ENCODE results near the gene CLRN3. TPM values are rescaled to one million over a fixed set of nuclear protein-coding genes. Genes with fewer than 3 reads are reported as not detected.

Gene CLRN3
- polyA plus RNA-seq, 1 donor from 2014 or later = not detected

- H3K79me2 ChIP-seq (replicated peaks; ENCODE audit: insufficient read depth, low read length) = no peaks in the 10 kb centered on the region
- H4K20me1 ChIP-seq (ENCODE audit: insufficient read depth) = no peaks in the 10 kb centered on the region
- H3K9ac ChIP-seq (ENCODE audit: low read length) = no peak overlapping the region
- H3K4me2 ChIP-seq (ENCODE audit: low read length) = no peak overlapping the region
- no peak overlapping the region for H2AFZ ChIP-seq (ENCODE audit: low read depth, low read length)
- no peak overlapping the region for H3K27ac ChIP-seq (ENCODE audit: low read length)
- H3K27me3 ChIP-seq (ENCODE audit: insufficient read depth, low read depth, low read length) = no peaks in the 10 kb centered on the region
- H3K9me3 ChIP-seq (ENCODE audit: low read length) = no peaks in the 10 kb centered on the region
- no peaks in the 10 kb centered on the region for H3F3A ChIP-seq (ENCODE audit: insufficient read depth, low read length, poor library complexity, severe bottlenecking)
- TF ChIP-seq SMC3 (conservative IDR thresholded peaks at IDR 0.05; ENCODE audit: poor library complexity) = no peak
- no peak for TF ChIP-seq RAD21 (conservative IDR thresholded peaks at IDR 0.05)
- no peak for TF ChIP-seq CTCF (IDR thresholded peaks at IDR 0.05; ENCODE audit: poor library complexity, severe bottlenecking)
- TF ChIP-seq TAF1 (IDR thresholded peaks at IDR 0.05; ENCODE audit: low read depth) = no peak
- TF ChIP-seq EP300 (conservative IDR thresholded peaks at IDR 0.05; ENCODE audit: poor library complexity, severe bottlenecking) = no peak
- TF ChIP-seq REST (IDR thresholded peaks at IDR 0.05; ENCODE audit: borderline replicate concordance) = no peak
- no peak for TF ChIP-seq EZH2 (IDR thresholded peaks at IDR 0.05; ENCODE audit: borderline replicate concordance, insufficient read depth, low read length, poor library complexity, severe bottlenecking)
- no peak for TF ChIP-seq POLR2AphosphoS5 (IDR thresholded peaks at IDR 0.05)
- H3K36me3 ChIP-seq (ENCODE audit: insufficient read depth, low read length) = no peaks in the 10 kb centered on the region
- H3K9me2 ChIP-seq (ENCODE audit: insufficient read depth, low read length) = no peaks in the 10 kb centered on the region
- H3K4me3 ChIP-seq (ENCODE audit: low read length) = no peak overlapping the region
Observed at GRCh38 chr10:127886371-127887051, 6.2 kb downstream of the CLRN3 start.

- Histone ChIP-seq H3K79me2 (replicated peaks; ENCODE audit: insufficient read depth, low read length) (no peaks in the 10 kb centered on the region), H4K20me1 (ENCODE audit: insufficient read depth) (no peaks in the 10 kb centered on the region), H3F3A (ENCODE audit: insufficient read depth, low read length, poor library complexity, severe bottlenecking) (no peaks in the 10 kb centered on the region), H3K9ac (ENCODE audit: low read length) (no peak overlapping the region), H3K9me3 (ENCODE audit: low read length) (no peaks in the 10 kb centered on the region), H3K27me3 (ENCODE audit: insufficient read depth, low read depth, low read length) (no peaks in the 10 kb centered on the region), H3K4me3 (ENCODE audit: low read length) (no peak overlapping the region), H2AFZ (ENCODE audit: low read depth, low read length) (no peak overlapping the region), H3K36me3 (ENCODE audit: insufficient read depth, low read length) (no peaks in the 10 kb centered on the region), H3K4me2 (ENCODE audit: low read length) (no peak overlapping the region), H3K9me2 (ENCODE audit: insufficient read depth, low read length) (no peaks in the 10 kb centered on the region), H3K27ac (ENCODE audit: low read length) (no peak overlapping the region)
- TF ChIP-seq EZH2 (IDR thresholded peaks at IDR 0.05; ENCODE audit: borderline replicate concordance, insufficient read depth, low read length, poor library complexity, severe bottlenecking) (no peak), CTCF (IDR thresholded peaks at IDR 0.05; ENCODE audit: poor library complexity, severe bottlenecking) (no peak), MXI1 (conservative IDR thresholded peaks at IDR 0.05; ENCODE audit: poor library complexity, severe bottlenecking) (no peak), REST (IDR thresholded peaks at IDR 0.05; ENCODE audit: borderline replicate concordance) (no peak), SMC3 (conservative IDR thresholded peaks at IDR 0.05; ENCODE audit: poor library complexity) (no peak), EP300 (conservative IDR thresholded peaks at IDR 0.05; ENCODE audit: poor library complexity, severe bottlenecking) (no peak), POLR2AphosphoS5 (IDR thresholded peaks at IDR 0.05) (no peak), TAF1 (IDR thresholded peaks at IDR 0.05; ENCODE audit: low read depth) (no peak), RAD21 (conservative IDR thresholded peaks at IDR 0.05) (no peak)
Observed at GRCh38 chr10:127884501-127884900, 8.2 kb downstream of the CLRN3 start.
